H1 (cell line): ENCODE measurements around the gene NRN1L.

Experiments
- CBX8 ChIP-seq: fragments of 300-800, 300-1000 bp; sonication (generic); IDR thresholded peaks from 2 replicates; pipeline ENCODE4 v1.7.1; 2016; ENCODE audit warnings: low read depth, low read length, borderline replicate concordance
- EP300 ChIP-seq, 2 experiments: IDR thresholded peaks; 1 replicate in 1 of 2; 2 replicates in 1 of 2; pipeline ENCODE4 v1.6.1; 2011 to 2012; ENCODE audit warnings: low read depth in 2 of 2, low read length in 2 of 2, mild to moderate bottlenecking in 2 of 2, borderline replicate concordance in 1 of 2, inconsistent platforms in 1 of 2, moderate library complexity in 1 of 2
- GABPA ChIP-seq: IDR thresholded peaks from 2 replicates; pipeline ENCODE4 v1.6.1; 2011; ENCODE audit warnings: mild to moderate bottlenecking, low read length, moderate library complexity, borderline replicate concordance; ENCODE audit not compliant: insufficient read depth
- JUND ChIP-seq: IDR thresholded peaks from 2 replicates; pipeline ENCODE4 v1.6.1; 2011; ENCODE audit warnings: mild to moderate bottlenecking, improper control_type of control experiment, low read length
- POLR2A ChIP-seq, 2 experiments: IDR thresholded peaks; 1 replicate in 1 of 2; 2 replicates in 1 of 2; pipeline ENCODE4 v1.6.1; 2011; ENCODE audit warnings: low read depth in 2 of 2, low read length in 2 of 2, mild to moderate bottlenecking in 2 of 2; ENCODE audit errors: control extremely low read depth in 1 of 2
- RAD21 ChIP-seq, 2 experiments: IDR thresholded peaks in 1 of 2; conservative IDR thresholded peaks in 1 of 2; 2 replicates each; pipeline ENCODE4 v1.6.1; 2011; ENCODE audit warnings: low read depth in 2 of 2, low read length in 2 of 2, improper control_type of control experiment in 1 of 2, inconsistent platforms in 1 of 2, mild to moderate bottlenecking in 1 of 2, moderate library complexity in 1 of 2
- RFX5 ChIP-seq: IDR thresholded peaks from 2 replicates; pipeline ENCODE4 v1.6.1; 2011; ENCODE audit warnings: low read depth, low read length, improper control_type of control experiment, borderline replicate concordance
- SP4 ChIP-seq: IDR thresholded peaks from 2 replicates; pipeline ENCODE4 v1.6.1; 2012; ENCODE audit warnings: low read length, inconsistent platforms
- YY1 ChIP-seq: IDR thresholded peaks from 2 replicates; pipeline ENCODE4 v1.6.1; 2011; ENCODE audit warnings: low read depth, mild to moderate bottlenecking, low read length
- TF ChIP-seq, protein P1 (sequence below), 3 experiments: IDR thresholded peaks; 1 replicate in 2 of 3; 2 replicates in 1 of 3; pipeline versions ENCODE4 v1.5.1 to v1.6.1; 2011; ENCODE audit warnings: low read length in 3 of 3, mild to moderate bottlenecking in 3 of 3, inconsistent platforms in 2 of 3, low read depth in 1 of 3, moderate library complexity in 1 of 3; ENCODE audit not compliant: insufficient read depth in 1 of 3; ENCODE audit errors: control extremely low read depth in 1 of 3
- TF ChIP-seq, protein P2 (sequence below): IDR thresholded peaks from 2 replicates; pipeline ENCODE4 v1.6.1; 2012; ENCODE audit warnings: inconsistent platforms

DNA sequence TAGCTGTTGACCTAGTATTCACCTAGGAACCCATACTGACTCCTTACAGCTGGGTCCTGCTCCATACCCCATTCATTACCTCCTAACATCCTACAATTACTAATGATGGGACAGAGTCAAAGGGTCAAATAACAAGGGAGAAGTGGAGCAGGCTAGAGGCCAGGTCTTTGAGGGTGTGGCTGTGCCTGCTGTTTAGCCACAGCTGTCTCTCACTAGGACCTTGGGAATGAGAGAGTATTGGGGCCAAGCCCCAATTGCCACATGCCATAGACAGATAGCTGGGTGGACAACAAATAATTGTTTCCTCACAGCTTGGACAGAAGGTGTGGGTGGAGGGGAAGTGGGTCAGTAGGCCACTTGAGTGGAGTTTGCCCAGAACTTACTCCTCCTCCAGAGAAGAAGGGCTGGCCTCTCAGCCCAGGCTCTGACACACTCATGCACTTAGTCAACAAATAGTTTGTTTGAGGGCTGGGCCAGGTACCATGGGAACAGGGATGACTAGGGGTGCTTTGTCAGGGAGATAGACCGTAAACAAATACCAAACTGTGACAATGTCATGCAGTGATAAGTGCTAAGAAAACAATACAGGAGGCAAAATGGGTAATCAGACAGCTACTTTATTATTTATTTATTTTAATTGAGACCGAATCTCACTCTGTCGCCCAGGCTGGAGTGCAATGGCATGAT lies 27.0 kb upstream of the NRN1L start:
- TF ChIP-seq RAD21 (IDR thresholded peaks at IDR 0.05 in 1 of 2, conservative IDR thresholded peaks at IDR 0.05 in 1 of 2; ENCODE audit: low read depth in 2 of 2, low read length in 2 of 2) (no peak), GABPA (no peak), POLR2A (IDR thresholded peaks at IDR 0.05; ENCODE audit: control extremely low read depth in 1 of 2, low read depth in 2 of 2, low read length in 2 of 2) (no peak), CBX8 (no peak), RFX5 (no peak), EP300 (IDR thresholded peaks at IDR 0.05; ENCODE audit: borderline replicate concordance in 1 of 2, low read depth in 2 of 2, low read length in 2 of 2) (peak in 1 of 2 experiments; percentile 87; a peak in 1 of 3 replicates), SP4 (no peak), YY1 (no peak), JUND (0 out of 2 replicates have a peak, but pooled peaks have one; percentile 61)
- TF ChIP-seq, protein P1, sequence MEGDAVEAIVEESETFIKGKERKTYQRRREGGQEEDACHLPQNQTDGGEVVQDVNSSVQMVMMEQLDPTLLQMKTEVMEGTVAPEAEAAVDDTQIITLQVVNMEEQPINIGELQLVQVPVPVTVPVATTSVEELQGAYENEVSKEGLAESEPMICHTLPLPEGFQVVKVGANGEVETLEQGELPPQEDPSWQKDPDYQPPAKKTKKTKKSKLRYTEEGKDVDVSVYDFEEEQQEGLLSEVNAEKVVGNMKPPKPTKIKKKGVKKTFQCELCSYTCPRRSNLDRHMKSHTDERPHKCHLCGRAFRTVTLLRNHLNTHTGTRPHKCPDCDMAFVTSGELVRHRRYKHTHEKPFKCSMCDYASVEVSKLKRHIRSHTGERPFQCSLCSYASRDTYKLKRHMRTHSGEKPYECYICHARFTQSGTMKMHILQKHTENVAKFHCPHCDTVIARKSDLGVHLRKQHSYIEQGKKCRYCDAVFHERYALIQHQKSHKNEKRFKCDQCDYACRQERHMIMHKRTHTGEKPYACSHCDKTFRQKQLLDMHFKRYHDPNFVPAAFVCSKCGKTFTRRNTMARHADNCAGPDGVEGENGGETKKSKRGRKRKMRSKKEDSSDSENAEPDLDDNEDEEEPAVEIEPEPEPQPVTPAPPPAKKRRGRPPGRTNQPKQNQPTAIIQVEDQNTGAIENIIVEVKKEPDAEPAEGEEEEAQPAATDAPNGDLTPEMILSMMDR (IDR thresholded peaks at IDR 0.05; ENCODE audit: control extremely low read depth in 1 of 3, insufficient read depth in 1 of 3, low read depth in 1 of 3, low read length in 3 of 3), result no peak
- TF ChIP-seq, protein P2, sequence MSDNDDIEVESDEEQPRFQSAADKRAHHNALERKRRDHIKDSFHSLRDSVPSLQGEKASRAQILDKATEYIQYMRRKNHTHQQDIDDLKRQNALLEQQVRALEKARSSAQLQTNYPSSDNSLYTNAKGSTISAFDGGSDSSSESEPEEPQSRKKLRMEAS, result no peak
